Upper lobe of left lung (tissue), 6 donors: Measurements from ENCODE around the gene MAB21L2. TPM values are rescaled to one million over a fixed set of nuclear protein-coding genes. Genes with fewer than 3 reads are reported as not detected.

Source experiments
- ATAC-seq, 2 donors: fragments of 200-7000 bp; cut with Tn5 transposase; one replicate each; pipeline ENCODE4 v1.9.1; 2022; ENCODE audit warnings: mild to moderate bottlenecking in 2 of 2, moderate library complexity in 2 of 2; ENCODE audit not compliant: low FRiP score in 2 of 2
- DNase-seq, 2 donors: peaks; one replicate each; pipeline ENCODE4 v3.0.0-alpha.2; 2019 to 2020
- H3K27ac ChIP-seq, 4 donors: fragments of 200-600 bp; sonication (generic); one replicate each; pipeline ENCODE4 v1.5.1; 2016 to 2019
- H3K27me3 ChIP-seq, 4 donors: fragments of 200-600 bp; sonication (generic); one replicate each; pipeline ENCODE4 v1.5.1; 2017 to 2019
- H3K36me3 ChIP-seq, 4 donors: fragments of 200-600 bp; sonication (generic); one replicate each; pipeline ENCODE4 v1.5.1; 2016 to 2019
- H3K4me1 ChIP-seq, 4 donors: fragments of 200-600 bp; sonication (generic); one replicate each; pipeline ENCODE4 v1.5.1; 2018 to 2019
- H3K4me3 ChIP-seq, 4 donors: fragments of 200-600 bp; sonication (generic); one replicate each; pipeline ENCODE4 v1.5.1; 2017 to 2019; ENCODE audit warnings: mild to moderate bottlenecking in 2 of 4, moderate library complexity in 1 of 4
- H3K9me3 ChIP-seq, 4 donors: fragments of 200-600 bp; sonication (generic); one replicate each; pipeline ENCODE4 v1.5.1; 2018 to 2019
- CTCF ChIP-seq, 6 experiments: fragments of 450-650 bp in 4 of 6; fragments of 200-600 bp in 2 of 6; sonication (generic) in 2 of 6; IDR thresholded peaks; one replicate each; pipeline ENCODE4 v1.5.1; 2016 to 2019; ENCODE audit warnings: antibody characterized with exemption in 6 of 6
- EP300 ChIP-seq, 4 donors: sonication (generic); formaldehyde crosslinking; IDR thresholded peaks; one replicate each; pipeline ENCODE4 v1.5.1; 2017; ENCODE audit warnings: antibody characterized with exemption in 4 of 4, control low read depth in 2 of 4
- POLR2A ChIP-seq, 4 donors: fragments of 450-650 bp; IDR thresholded peaks; one replicate each; pipeline ENCODE4 v1.5.1; 2016 to 2017; ENCODE audit warnings: antibody characterized with exemption in 4 of 4, mild to moderate bottlenecking in 2 of 4
- POLR2AphosphoS5 ChIP-seq, 2 donors: sonication (generic); formaldehyde crosslinking; IDR thresholded peaks; one replicate each; pipeline ENCODE4 v1.5.1; 2017; ENCODE audit warnings: antibody characterized with exemption in 2 of 2
- WGBS, 2 donors: methylation state at CpG; one replicate each; pipeline ENCODE4 v1.1.5; 2017 to 2018; 5-methylcytosine and 5-hydroxymethylcytosine counted together
- total RNA-seq, 6 donors: library from RNA; depleted of rRNA in 4 of 6; stranded (reverse); fragments of >200 nt in 4 of 6; gene quantifications; one replicate each; pipeline versions ENCODE4 v1.1.0 to v1.2.1, GENCODE V29; 2016 to 2021
- donor health status: DM: no; HTN: no; CAD: no; lungs with moderate emphysema.
- donor health status: DM: no; HTN: yes; CAD: no; lungs with severe emphysema.

The MAB21L2 gene
- total RNA-seq, 6 donors from 2014 or later: not detected

DNA sequence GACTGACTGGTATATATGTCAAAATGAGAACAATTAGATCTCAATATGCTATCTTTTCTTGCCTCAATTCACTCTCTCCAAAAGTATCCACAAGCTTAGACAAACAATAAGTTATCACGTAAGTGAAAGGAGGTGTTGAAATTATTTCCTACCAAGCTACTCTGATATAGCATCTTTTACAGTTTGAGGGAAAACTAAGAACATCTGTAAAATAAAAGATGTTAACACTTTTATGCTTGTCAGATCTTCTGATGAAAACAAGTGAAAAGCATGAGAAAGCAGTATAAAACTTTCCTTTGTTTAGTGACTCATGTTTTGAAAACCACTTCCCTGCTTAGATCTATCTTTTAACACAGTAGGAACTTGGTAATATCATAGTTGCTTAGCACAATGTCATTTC, 8.4 kb upstream of the MAB21L2 start:
- Histone ChIP-seq H3K4me3 (no peak overlapping the region), H3K9me3 (no peaks in the 10 kb centered on the region), H3K27me3 (no peaks in the 10 kb centered on the region), H3K4me1 (no peaks in the 10 kb centered on the region), H3K27ac (no peak overlapping the region), H3K36me3 (peaks cover 0 to 6% (median 0%) of the 10 kb centered on the region in 4 donors)
- DNase-seq: no peak
- WGBS, 2 donors: 85 to 86% methylated on average over 1 of the region's 1 CpG
- TF ChIP-seq CTCF (IDR thresholded peaks at IDR 0.05): no peak
- no peak for TF ChIP-seq EP300 (IDR thresholded peaks at IDR 0.05)
- TF ChIP-seq POLR2AphosphoS5 (IDR thresholded peaks at IDR 0.05): no peak
- TF ChIP-seq POLR2A (IDR thresholded peaks at IDR 0.05): no peak
- no peak for ATAC-seq

DNA sequence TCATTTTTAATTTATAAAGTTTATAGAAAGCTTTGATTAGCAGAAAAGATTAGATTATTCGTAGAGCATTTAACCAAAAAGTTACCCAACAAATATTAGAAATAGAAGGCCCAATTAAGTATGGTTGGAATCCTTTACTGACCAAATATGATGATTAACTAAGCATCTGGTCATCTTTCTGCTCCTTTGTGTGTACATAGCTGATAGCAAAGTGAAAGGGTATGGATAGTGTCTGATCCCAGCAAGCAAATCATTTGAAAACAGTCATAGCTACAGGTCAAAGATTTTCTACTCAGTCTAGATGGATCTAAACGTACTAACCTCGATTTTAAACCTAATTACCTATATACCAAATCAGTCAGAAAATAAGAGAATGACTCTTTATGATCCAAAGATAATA, 7.3 kb upstream of the MAB21L2 start:
- Histone ChIP-seq H3K4me1 (no peaks in the 10 kb centered on the region), H3K36me3 (peaks cover 0 to 6% (median 0%) of the 10 kb centered on the region in 4 donors), H3K27me3 (no peaks in the 10 kb centered on the region), H3K4me3 (no peak overlapping the region), H3K9me3 (no peaks in the 10 kb centered on the region), H3K27ac (no peak overlapping the region)
- TF ChIP-seq POLR2AphosphoS5 (IDR thresholded peaks at IDR 0.05): no peak
- TF ChIP-seq EP300 (IDR thresholded peaks at IDR 0.05): no peak
- TF ChIP-seq CTCF (IDR thresholded peaks at IDR 0.05): no peak
- TF ChIP-seq POLR2A (IDR thresholded peaks at IDR 0.05): no peak
- DNase-seq: no peak
- WGBS, 2 donors: 97 to 99% methylated on average over 3 of the region's 3 CpGs
- ATAC-seq: no peak

DNA sequence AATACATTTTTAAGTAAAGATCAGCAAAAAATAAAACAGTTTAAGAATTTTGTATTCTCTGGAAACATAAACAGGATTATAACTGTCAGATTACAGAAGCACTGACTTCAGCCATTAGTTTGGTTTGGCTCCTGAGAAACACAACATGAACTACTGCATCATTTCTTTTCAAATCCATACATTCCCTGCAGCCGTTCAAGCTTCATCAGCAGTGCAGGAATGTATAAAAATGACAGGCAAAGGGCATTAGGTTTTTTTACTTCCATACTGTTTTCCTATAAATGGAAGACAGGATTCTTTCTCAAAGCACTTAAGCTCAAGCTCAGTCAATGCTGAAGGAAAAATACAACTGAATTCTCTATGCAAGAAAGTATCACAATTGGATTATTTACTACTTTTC, 4.2 kb upstream of the MAB21L2 start:
- no peak overlapping the region for H3K27ac ChIP-seq
- 94 to 97% methylated on average over 1 of the region's 1 CpG for WGBS, 2 donors
- H3K4me1 ChIP-seq: no peaks in the 10 kb centered on the region
- H3K9me3 ChIP-seq: no peaks in the 10 kb centered on the region
- ATAC-seq (no peak), DNase-seq (no peak)
- H3K4me3 ChIP-seq: no peak overlapping the region
- H3K36me3 ChIP-seq: peaks cover 0 to 2% (median 1%) of the 10 kb centered on the region in 4 donors
- no peak for TF ChIP-seq CTCF (IDR thresholded peaks at IDR 0.05)
- TF ChIP-seq POLR2AphosphoS5 (IDR thresholded peaks at IDR 0.05): no peak
- H3K27me3 ChIP-seq: no peaks in the 10 kb centered on the region

DNA sequence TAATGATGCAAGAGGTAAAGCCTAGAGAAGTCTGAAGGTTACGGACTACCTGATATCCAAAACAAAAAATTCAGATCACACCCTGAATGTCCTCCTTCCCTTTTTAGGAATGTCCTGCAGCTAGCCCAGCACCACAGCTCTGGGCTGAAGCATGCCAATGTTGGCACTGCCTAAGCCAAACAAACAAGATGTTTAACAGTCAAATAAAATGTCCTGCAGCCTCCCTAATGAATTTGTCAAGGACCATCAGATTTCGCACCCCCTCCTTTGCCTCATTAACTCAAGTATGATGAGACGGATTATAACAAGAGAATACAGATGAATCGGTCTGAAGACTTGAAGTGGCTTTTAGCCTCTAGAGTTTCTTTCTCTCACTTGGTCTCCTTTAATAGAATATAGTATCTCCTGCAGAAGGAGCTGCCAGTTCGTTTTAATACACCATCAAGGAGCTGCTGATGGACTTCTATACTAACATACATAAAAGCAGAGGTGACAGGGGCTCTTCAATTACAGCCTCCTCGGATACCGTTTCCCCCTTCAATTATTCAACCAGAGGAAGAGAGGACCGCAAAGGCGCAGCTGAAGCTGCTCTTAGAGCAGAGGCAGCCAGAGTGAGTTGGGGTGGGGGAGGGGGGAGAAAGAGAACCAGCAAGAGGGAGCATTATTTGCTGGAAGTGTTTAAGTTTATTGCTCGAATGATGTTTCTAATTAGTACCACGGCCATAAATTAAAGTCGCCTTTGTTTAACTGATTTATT, 3.0 kb upstream of the MAB21L2 start:
- H3K4me1 ChIP-seq: no peaks in the 10 kb centered on the region
- H3K27ac ChIP-seq: no peak overlapping the region
- peak overlapping the region in 3 of 4 donors; percentile 32 to 50 (median 41) for H3K4me3 ChIP-seq
- DNase-seq (no peak), ATAC-seq (peak in 1 of 2 donors; percentile 20)
- 74 to 80% methylated on average over 12 of the region's 12 CpGs for WGBS, 2 donors
- H3K9me3 ChIP-seq: no peaks in the 10 kb centered on the region
- no peak for TF ChIP-seq EP300 (IDR thresholded peaks at IDR 0.05)
- no peak for TF ChIP-seq POLR2A (IDR thresholded peaks at IDR 0.05)
- TF ChIP-seq POLR2AphosphoS5 (IDR thresholded peaks at IDR 0.05): no peak
- TF ChIP-seq CTCF (IDR thresholded peaks at IDR 0.05): no peak
- peaks cover 0 to 13% (median 8%) of the 10 kb centered on the region in 4 donors for H3K36me3 ChIP-seq
- H3K27me3 ChIP-seq: no peaks in the 10 kb centered on the region
